ENCODE measurements around the gene NPTXR. TPM values are rescaled to one million over a fixed set of nuclear protein-coding genes. Genes with fewer than 3 reads are reported as not detected.

The NPTXR gene
- total RNA-seq, 1 donor from 2014 or later, result 6.9 TPM

DNA sequence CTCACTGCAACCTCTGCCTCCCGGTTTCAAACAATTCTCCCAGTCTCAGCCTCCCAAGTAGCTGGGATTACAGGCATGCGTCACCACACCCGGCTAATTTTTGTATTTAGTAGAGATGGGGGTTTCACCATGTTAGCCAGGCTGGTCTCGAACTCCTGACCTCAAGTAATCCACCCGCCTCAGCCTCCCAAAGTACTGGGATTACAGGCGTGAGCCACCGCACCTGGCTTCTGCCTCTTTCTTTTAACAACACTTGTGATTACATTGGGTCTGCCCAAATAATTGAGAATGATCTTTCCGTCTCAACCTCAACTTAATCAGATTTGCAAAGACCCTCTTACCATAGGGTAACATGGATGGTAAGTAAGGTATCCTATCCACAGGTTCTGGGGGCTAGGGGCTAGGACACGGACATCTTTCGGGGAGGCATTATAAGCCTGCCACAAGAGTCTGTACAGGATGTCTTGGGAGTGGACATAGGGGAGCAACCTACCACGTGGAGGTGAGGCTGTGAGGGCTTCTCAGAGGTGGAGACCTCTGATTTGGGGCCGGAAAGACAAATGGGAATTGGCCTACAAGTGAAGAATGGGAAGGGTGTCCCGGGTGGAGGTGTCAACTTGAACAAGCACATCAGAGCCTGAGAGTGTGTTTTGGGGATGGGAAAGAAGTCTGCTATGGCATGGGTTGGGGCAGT lies 30.8 kb upstream of the NPTXR start:
- peak overlapping the region; percentile 97 for H3K4me3 Mint-ChIP-seq
- H3K27ac Mint-ChIP-seq, result peak overlapping the region; percentile 94

DNA sequence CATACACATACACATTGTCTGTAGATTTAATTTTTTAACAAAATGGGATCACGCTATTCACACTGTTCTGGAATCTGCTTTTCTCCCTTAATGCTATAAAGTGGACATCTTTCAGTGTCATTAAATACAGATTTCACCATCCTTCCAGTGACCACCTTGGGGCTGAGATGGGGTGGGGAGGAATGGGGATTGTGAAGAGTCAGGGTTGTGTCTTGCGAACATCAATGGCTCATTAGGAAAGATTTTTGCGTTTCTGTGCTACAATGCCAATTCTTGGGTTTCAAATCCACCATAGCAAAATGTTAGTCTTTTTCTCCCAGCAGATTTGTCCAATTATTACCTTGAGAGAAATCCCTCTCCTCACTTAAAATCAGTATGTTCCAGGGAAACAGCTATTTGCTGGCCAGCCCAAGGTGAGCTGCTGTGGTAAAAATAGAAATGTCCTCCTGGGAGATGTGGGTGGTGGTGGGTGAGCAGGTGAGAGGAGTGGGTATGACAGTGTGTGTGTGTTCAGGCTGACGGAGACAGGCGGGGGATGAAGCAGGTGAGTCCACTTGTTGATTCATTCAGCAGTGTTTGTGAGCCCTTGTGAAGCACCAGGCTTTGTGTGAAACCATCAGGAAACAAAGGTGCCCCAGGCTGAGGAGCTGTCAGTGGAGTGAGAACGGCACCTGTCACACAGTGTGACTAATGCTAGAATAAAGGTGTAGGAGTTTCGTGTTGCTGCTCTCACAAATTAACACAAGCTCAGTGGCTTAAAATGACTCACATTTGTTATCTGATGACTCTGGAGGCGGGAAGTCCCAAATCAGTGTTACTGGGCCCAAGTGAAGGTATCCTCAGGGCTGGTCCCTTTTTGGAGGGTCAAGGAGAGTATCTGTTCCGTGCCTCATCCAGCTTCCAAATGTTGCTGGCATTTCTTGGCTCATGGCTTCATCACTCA lies 29.9 kb upstream of the NPTXR start:
- TF ChIP-seq, protein P1, sequence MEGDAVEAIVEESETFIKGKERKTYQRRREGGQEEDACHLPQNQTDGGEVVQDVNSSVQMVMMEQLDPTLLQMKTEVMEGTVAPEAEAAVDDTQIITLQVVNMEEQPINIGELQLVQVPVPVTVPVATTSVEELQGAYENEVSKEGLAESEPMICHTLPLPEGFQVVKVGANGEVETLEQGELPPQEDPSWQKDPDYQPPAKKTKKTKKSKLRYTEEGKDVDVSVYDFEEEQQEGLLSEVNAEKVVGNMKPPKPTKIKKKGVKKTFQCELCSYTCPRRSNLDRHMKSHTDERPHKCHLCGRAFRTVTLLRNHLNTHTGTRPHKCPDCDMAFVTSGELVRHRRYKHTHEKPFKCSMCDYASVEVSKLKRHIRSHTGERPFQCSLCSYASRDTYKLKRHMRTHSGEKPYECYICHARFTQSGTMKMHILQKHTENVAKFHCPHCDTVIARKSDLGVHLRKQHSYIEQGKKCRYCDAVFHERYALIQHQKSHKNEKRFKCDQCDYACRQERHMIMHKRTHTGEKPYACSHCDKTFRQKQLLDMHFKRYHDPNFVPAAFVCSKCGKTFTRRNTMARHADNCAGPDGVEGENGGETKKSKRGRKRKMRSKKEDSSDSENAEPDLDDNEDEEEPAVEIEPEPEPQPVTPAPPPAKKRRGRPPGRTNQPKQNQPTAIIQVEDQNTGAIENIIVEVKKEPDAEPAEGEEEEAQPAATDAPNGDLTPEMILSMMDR (conservative IDR thresholded peaks at IDR 0.05), result no peak
- peaks cover 31% of the 10 kb centered on the region for H3K4me1 Mint-ChIP-seq (ENCODE audit: unreplicated experiment)
- no peaks in the 10 kb centered on the region for H3K9me3 Mint-ChIP-seq
- peak overlapping the region; percentile 97 for H3K4me3 Mint-ChIP-seq
- DNase-seq (ENCODE audit: extremely low spot score, unreplicated experiment), result no peak
- H3K36me3 Mint-ChIP-seq, result no peaks in the 10 kb centered on the region
- H3K27me3 Mint-ChIP-seq, result no peaks in the 10 kb centered on the region
- peak overlapping the region; percentile 94 for H3K27ac Mint-ChIP-seq

More for the DNA sequence above, 30.8 kb upstream of the NPTXR start:
- no peak for DNase-seq (ENCODE audit: extremely low spot score, unreplicated experiment)
- H3K9me3 Mint-ChIP-seq, result no peaks in the 10 kb centered on the region
- H3K36me3 Mint-ChIP-seq, result no peaks in the 10 kb centered on the region
- H3K27me3 Mint-ChIP-seq, result no peaks in the 10 kb centered on the region
- peaks cover 24% of the 10 kb centered on the region for H3K4me1 Mint-ChIP-seq (ENCODE audit: unreplicated experiment)
- TF ChIP-seq, protein P1 (conservative IDR thresholded peaks at IDR 0.05), result no peak

DNA sequence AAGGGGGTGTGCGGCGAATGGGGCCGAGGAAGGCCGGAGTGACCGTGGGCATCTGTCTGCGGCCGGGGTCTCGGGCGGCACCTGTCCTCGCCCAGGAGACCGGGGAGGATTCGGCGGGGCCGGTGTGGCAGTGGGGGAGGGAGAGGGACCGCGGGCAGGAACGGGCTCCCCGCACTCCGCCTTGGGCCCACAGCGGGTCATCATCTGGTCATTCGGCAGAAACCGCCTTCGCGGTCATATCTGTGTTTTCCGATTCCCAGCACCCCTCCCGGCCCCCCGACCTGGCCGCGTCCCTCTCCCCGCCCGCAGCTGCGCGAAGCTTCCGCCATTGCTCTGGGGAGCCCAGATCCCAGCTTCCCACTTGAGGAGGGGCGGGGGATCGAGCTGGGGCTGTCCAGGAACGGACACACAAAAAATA lies 29.0 kb upstream of the NPTXR start:
- Mint-ChIP-seq H3K9me3 (no peaks in the 10 kb centered on the region), H3K4me1 (ENCODE audit: unreplicated experiment) (peaks cover 38% of the 10 kb centered on the region), H3K36me3 (no peaks in the 10 kb centered on the region), H3K4me3 (peak overlapping the region; percentile 97), H3K27ac (peak overlapping the region; percentile 94), H3K27me3 (no peaks in the 10 kb centered on the region)
- TF ChIP-seq, protein P1 (conservative IDR thresholded peaks at IDR 0.05), result peak; percentile 15
- DNase-seq (ENCODE audit: extremely low spot score, unreplicated experiment), result no peak

DNA sequence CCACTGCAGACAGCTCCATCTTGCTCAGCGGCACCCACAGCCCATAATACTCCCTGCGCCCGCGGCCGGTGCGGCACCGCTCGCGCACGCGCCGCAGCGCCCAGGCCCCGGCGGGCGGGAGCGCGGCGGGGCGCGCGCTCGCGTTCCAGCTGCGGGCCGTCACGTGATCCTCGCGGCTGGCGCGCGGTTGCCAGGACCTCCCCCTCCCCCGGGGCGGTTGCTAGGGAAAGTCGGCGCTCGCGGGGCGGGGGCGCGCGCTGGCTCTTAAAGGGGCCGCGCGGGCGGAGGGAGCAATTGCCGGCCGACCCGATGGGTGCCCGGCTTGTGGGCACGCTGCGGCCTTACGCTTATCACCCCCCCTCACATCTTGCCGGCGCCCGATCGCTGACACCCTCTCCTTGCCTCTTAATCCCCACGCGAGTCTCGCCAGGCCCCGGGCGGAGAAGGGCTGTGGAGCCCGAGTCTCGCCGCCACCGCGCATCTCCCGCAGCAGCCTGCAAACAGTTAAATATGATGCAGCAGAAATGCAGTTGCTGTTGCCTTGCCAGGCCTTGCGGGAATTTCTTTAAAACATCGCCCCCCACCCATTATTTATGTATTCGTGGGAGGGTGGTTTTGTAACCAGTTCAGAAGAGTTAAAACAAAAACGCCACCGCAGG lies 28.5 kb upstream of the NPTXR start, which contains the start of gene CBX6:
CBX6 (minus strand) TSS at position 45 of the 659 bp plus-strand sequence; CDS start at position 19, 26 bp downstream.
- TF ChIP-seq, protein P1 (conservative IDR thresholded peaks at IDR 0.05), result no peak
- Mint-ChIP-seq H3K36me3 (no peaks in the 10 kb centered on the region), H3K4me1 (ENCODE audit: unreplicated experiment) (peaks cover 38% of the 10 kb centered on the region), H3K4me3 (peak within 1 kb of the TSS; percentile 97), H3K27ac (peak within 1 kb of the TSS; percentile 94), H3K27me3 (no peaks in the 10 kb centered on the region), H3K9me3 (no peaks in the 10 kb centered on the region)
- DNase-seq (ENCODE audit: extremely low spot score, unreplicated experiment), result peak; percentile 99
